Duodenal mucosa (tissue), 2 donors: ENCODE data around the gene PMM1.

Experiments used
- H3K27ac ChIP-seq: one replicate; pipeline ENCODE4 v1.7.0; 2013; ENCODE audit warnings: low read depth, low read length
- H3K27me3 ChIP-seq, 2 donors: one replicate each; pipeline ENCODE4 v1.7.0; 2013; ENCODE audit warnings: low read length in 2 of 2, control low read depth in 1 of 2; ENCODE audit not compliant: insufficient read depth in 2 of 2, control insufficient read depth in 1 of 2
- H3K36me3 ChIP-seq, 2 donors: one replicate each; pipeline ENCODE4 v1.7.0; 2013; ENCODE audit warnings: low read length in 2 of 2, control low read depth in 1 of 2; ENCODE audit not compliant: insufficient read depth in 2 of 2, control insufficient read depth in 1 of 2
- H3K4me1 ChIP-seq, 2 donors: one replicate each; pipeline ENCODE4 v1.7.0; 2013; ENCODE audit warnings: low read length in 2 of 2, control low read depth in 1 of 2; ENCODE audit not compliant: insufficient read depth in 2 of 2, control insufficient read depth in 1 of 2
- H3K4me3 ChIP-seq, 2 donors: one replicate each; pipeline ENCODE4 v1.7.0; 2013; ENCODE audit warnings: low read length in 2 of 2, low read depth in 1 of 2
- H3K9ac ChIP-seq, 2 donors: one replicate each; pipeline ENCODE4 v1.7.0; 2013; ENCODE audit warnings: low read length in 2 of 2, low read depth in 1 of 2
- H3K9me3 ChIP-seq, 2 donors: one replicate each; pipeline ENCODE4 v1.7.0; 2013; ENCODE audit warnings: low read length in 2 of 2, control low read depth in 1 of 2; ENCODE audit not compliant: control insufficient read depth in 1 of 2

The PMM1 gene

GRCh38 chr22:41541484-41541883, 48.2 kb downstream of the PMM1 start:
- no peak overlapping the region for H3K9ac ChIP-seq
- H3K27me3 ChIP-seq = no peaks in the 10 kb centered on the region
- peaks cover 0 to 28% of the 10 kb centered on the region in 2 donors for H3K36me3 ChIP-seq
- H3K4me1 ChIP-seq = peaks cover 14 to 26% of the 10 kb centered on the region in 2 donors
- no peak overlapping the region for H3K27ac ChIP-seq
- H3K4me3 ChIP-seq = no peak overlapping the region
- no peaks in the 10 kb centered on the region for H3K9me3 ChIP-seq

GRCh38 chr22:41540365-41540764, 49.3 kb downstream of the PMM1 start:
- no peak overlapping the region for H3K4me3 ChIP-seq
- no peak overlapping the region for H3K27ac ChIP-seq
- peaks cover 14 to 26% of the 10 kb centered on the region in 2 donors for H3K4me1 ChIP-seq
- no peak overlapping the region for H3K9ac ChIP-seq
- peaks cover 0 to 28% of the 10 kb centered on the region in 2 donors for H3K36me3 ChIP-seq
- H3K9me3 ChIP-seq = no peaks in the 10 kb centered on the region
- H3K27me3 ChIP-seq = no peaks in the 10 kb centered on the region

- Histone ChIP-seq H3K4me1 (peaks cover 14 to 26% of the 10 kb centered on the region in 2 donors), H3K4me3 (no peak overlapping the region), H3K36me3 (peaks cover 0 to 28% of the 10 kb centered on the region in 2 donors), H3K27me3 (no peaks in the 10 kb centered on the region), H3K27ac (no peak overlapping the region), H3K9me3 (no peaks in the 10 kb centered on the region), H3K9ac (no peak overlapping the region)
Observed at GRCh38 chr22:41540006-41540315, 49.7 kb downstream of the PMM1 start.

- no peaks in the 10 kb centered on the region for H3K9me3 ChIP-seq
- no peak overlapping the region for H3K9ac ChIP-seq
- no peaks in the 10 kb centered on the region for H3K27me3 ChIP-seq
- H3K27ac ChIP-seq = no peak overlapping the region
- H3K4me3 ChIP-seq = no peak overlapping the region
- H3K4me1 ChIP-seq = peaks cover 9 to 22% of the 10 kb centered on the region in 2 donors
- H3K36me3 ChIP-seq = peaks cover 0 to 30% of the 10 kb centered on the region in 2 donors
Observed at GRCh38 chr22:41539146-41540005, 50.3 kb downstream of the PMM1 start.

GRCh38 chr22:41538583-41538982, 51.1 kb downstream of the PMM1 start:
- Histone ChIP-seq H3K4me3 (no peak overlapping the region), H3K27ac (no peak overlapping the region), H3K27me3 (no peaks in the 10 kb centered on the region), H3K9ac (no peak overlapping the region), H3K36me3 (peaks cover 0 to 33% of the 10 kb centered on the region in 2 donors), H3K4me1 (peaks cover 7 to 18% of the 10 kb centered on the region in 2 donors), H3K9me3 (no peaks in the 10 kb centered on the region)

- H3K36me3 ChIP-seq = peaks cover 0 to 40% of the 10 kb centered on the region in 2 donors
- H3K4me3 ChIP-seq = no peak overlapping the region
- H3K9ac ChIP-seq = no peak overlapping the region
- H3K9me3 ChIP-seq = no peaks in the 10 kb centered on the region
- no peak overlapping the region for H3K27ac ChIP-seq
- H3K27me3 ChIP-seq = no peaks in the 10 kb centered on the region
- H3K4me1 ChIP-seq = peaks cover 0 to 10% of the 10 kb centered on the region in 2 donors
Observed at GRCh38 chr22:41537203-41537602, 52.4 kb downstream of the PMM1 start.

GRCh38 chr22:41535244-41535643, 54.4 kb downstream of the PMM1 start:
- Histone ChIP-seq H3K9me3 (no peaks in the 10 kb centered on the region), H3K27ac (no peak overlapping the region), H3K4me1 (peaks cover 0 to 10% of the 10 kb centered on the region in 2 donors), H3K36me3 (peaks cover 11 to 55% of the 10 kb centered on the region in 2 donors), H3K27me3 (no peaks in the 10 kb centered on the region), H3K4me3 (no peak overlapping the region), H3K9ac (no peak overlapping the region)

GRCh38 chr22:41534219-41534618, 55.4 kb downstream of the PMM1 start:
- H3K27me3 ChIP-seq = no peaks in the 10 kb centered on the region
- no peaks in the 10 kb centered on the region for H3K9me3 ChIP-seq
- H3K27ac ChIP-seq = no peak overlapping the region
- peaks cover 14 to 52% of the 10 kb centered on the region in 2 donors for H3K36me3 ChIP-seq
- H3K4me1 ChIP-seq = no peaks in the 10 kb centered on the region
- no peak overlapping the region for H3K4me3 ChIP-seq
- H3K9ac ChIP-seq = no peak overlapping the region

GRCh38 chr22:41532908-41533825, 56.5 kb downstream of the PMM1 start:
- H3K36me3 ChIP-seq = peaks cover 19 to 55% of the 10 kb centered on the region in 2 donors
- no peak overlapping the region for H3K27ac ChIP-seq
- H3K9me3 ChIP-seq = no peaks in the 10 kb centered on the region
- H3K9ac ChIP-seq = no peak overlapping the region
- H3K4me1 ChIP-seq = no peaks in the 10 kb centered on the region
- H3K27me3 ChIP-seq = no peaks in the 10 kb centered on the region
- no peak overlapping the region for H3K4me3 ChIP-seq
